Stimulated activated CD4-positive, alpha-beta T cell treated with anti-CD3 and anti-CD28 coated beads, Interleukin-1b, Interleukin-23, amount 100 ng/mL, for 48 hours (primary cell): ENCODE results near the gene C12orf60.
A peak's percentile ranks its signal among the peaks of the same experiment; 100 is the strongest.
"Not testable (repeated sequence)": the region's sequence is repeated elsewhere in the genome, so short reads cannot be mapped to it uniquely, and the experiment has no call there.

Experiments used
- DNase-seq: peaks from one replicate; pipeline ENCODE4 v3.0.0-alpha.2; 2020

C12orf60 gene

GRCh38 chr12:14803011-14803829 is at the start of gene C12orf60, which contains the start of gene WBP11:
TSS of gene C12orf60 (plus strand) at chr12:14803670. CDS start at chr12:14822936, 19,266 bp downstream.
TSS of gene WBP11 (minus strand) at chr12:14803478. CDS start at chr12:14801383, 2,095 bp downstream.
- peak; percentile 91 for DNase-seq

DNA sequence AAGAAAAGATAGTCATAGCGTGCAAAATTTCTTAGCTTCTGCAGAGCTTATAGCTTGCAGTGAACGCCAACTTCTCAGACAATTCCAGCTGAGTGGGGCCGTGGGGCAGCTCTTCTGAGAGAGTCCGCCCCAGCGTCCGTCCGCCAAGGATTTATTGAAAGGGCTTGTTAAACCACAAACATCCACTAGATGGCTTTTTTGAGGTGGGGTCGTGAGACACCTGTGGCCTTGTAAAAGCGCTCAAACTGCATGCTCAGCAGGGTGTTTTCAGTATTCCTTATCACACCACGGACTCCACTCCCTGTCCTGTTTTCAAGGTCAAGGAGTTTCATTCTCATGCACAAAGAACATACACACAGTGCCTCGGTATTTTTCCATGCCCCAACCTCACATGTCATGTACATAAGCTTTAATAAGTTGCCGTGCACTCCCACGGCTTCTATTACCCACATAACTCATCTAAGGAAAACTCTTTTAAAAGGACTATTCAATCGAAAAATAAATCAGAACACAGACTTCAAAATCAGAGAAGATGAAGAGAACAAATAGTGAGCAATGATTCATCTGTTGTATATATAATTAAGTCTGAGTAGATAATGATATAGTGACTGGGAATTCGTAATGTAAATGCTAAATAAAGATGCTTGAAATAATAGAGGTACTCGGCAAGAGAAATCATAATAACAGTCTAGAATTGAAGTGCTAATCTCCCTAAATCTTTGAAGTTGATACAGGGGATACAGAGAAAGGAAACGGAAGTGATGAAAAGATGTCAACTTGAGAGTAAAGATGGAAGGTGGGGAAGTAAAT is 46.9 kb upstream of the C12orf60 start:
- no peak for DNase-seq

- not testable (repeated sequence) for DNase-seq
Measured at GRCh38 chr12:14759711-14760280, 43.7 kb upstream of the C12orf60 start.

DNA sequence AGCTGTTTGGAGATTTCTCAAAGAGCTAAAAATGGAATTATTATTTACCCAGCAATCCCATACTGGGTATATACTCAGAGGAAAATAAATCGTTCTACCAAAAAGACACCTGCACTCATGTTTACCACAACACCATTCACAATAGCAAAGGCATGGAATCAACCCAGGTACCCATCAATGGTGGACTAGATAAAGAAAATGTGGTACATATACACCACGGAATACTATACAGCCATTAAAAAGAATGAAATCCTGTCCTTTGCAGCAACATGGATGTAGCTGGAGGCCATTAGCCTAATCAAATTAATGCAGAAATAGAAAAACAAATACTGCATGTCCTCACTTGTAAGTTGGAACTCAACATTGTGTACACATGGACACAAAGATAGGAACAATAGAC is 38.1 kb upstream of the C12orf60 start:
- no peak for DNase-seq

DNA sequence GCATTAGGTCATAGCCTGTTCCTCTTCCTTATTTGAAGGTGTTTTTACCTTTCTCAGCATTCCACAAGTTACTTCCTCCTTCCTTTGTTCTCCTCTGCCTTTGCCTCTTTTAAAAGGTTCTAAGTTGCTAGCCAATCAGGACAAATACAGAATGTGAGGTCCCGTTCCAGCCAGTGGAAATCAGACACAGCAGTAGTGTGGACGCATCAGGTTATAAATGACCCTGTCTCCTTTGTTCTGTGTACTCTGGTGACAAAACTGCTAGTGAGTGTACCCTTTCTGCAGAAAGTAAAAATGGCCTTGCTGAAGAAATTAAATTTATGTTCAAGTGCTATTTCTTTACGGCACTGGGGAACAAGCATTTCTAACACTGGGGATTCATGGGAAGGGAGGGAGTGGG is 37.5 kb upstream of the C12orf60 start:
- DNase-seq = not testable (repeated sequence)

DNA sequence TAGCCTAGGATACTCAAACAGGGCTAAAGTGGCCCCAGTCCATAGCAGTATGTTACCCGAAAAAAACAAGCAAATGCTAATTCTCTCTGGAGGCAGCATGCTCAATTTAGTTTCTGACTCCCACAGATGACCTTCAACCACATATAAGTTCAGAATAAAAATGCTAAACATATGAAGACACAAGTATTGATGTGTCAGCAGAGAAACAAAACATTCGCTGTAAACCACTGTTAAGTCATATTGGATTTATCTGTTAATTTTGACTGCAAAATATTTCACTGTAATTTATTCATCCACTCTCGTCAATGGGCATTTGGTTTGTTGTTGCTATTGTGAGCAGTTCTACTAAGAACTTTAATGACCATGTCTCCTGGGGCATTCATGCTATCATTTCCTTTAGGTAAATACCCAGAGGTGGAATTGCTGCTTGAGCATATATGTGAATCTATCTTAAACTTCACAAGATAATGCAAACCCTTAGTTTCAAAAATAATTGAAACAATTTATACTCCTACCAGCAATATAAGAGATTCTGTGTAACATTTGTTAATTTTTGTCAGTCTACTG is 36.7 kb upstream of the C12orf60 start:
- DNase-seq = no peak

GRCh38 chr12:14767617-14768016 is 35.9 kb upstream of the C12orf60 start:
- no peak for DNase-seq

- DNase-seq = peak; percentile 66
Measured at GRCh38 chr12:14768823-14769405, 34.6 kb upstream of the C12orf60 start.

- DNase-seq = no peak
Measured at GRCh38 chr12:14769466-14769968, 34.0 kb upstream of the C12orf60 start.

DNA sequence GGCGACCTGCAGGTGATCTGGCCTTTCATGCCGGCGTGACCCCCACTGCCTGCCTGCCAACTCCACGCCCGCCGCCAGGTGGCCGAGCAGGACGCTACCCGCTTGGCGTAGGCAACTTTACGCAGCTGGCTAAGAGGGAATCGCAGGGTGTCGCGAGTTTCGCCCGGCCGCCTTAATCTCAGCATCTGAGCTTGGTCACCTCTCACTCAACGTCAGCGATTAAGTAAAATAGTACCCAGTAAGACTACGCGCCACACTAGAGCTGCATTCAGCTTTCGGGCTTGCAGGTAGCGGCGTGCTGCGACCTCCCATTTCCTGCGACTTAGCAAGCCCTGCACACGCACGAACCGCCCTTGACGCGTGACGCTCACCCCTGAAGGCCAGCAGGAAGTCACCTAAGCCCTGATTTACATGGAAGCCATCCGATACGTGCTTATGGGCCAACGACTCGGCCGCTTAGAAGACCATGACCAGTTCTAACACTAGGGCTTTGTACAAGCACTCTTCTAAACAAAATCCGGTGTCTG is 33.4 kb upstream of the C12orf60 start:
- peak; percentile 92 for DNase-seq

GRCh38 chr12:14770496-14771461 is 32.7 kb upstream of the C12orf60 start:
- peak; percentile 95 for DNase-seq

DNA sequence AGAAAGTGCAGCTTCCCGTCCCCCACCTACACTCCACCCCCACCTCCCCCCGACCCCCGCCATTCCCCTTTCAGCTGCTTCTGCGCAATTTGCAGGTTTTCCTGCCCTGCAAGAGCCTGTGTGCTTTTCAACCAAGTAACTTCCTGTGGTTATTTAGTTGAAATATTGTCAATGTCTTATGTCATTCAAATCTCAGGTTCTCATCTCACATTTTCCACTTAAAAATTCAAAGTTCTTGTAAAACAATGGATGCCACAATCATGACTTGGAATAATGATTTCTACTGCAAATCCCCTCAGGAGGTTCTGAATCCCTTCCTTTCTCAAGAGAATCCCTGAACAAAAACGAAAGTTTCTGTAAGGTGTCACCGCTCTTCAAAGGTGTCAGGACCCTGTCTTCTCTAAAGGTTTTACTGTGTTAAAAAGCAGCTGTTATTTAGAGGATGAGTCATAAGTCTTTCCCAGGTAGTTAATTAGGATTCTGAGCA is 31.8 kb upstream of the C12orf60 start:
- DNase-seq = peak; percentile 12

DNA sequence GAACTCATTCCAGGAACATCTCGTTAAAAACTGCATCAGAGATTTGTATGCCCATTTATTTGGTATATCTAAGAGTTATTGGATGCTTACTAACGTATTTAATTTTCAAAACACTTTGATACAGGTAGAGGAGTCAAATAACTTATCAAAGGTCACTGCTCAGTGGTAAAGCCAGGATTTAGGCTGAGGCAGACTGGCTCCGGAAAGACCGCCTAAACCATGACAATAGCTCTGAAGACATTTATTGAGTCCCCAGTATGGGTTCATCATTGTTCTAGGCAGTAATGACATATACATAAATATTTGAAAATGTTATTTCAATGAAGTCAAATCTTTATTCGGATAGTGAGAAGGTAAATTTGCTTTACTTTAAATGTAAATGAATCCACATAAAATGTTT is 30.5 kb upstream of the C12orf60 start:
- no peak for DNase-seq

DNA sequence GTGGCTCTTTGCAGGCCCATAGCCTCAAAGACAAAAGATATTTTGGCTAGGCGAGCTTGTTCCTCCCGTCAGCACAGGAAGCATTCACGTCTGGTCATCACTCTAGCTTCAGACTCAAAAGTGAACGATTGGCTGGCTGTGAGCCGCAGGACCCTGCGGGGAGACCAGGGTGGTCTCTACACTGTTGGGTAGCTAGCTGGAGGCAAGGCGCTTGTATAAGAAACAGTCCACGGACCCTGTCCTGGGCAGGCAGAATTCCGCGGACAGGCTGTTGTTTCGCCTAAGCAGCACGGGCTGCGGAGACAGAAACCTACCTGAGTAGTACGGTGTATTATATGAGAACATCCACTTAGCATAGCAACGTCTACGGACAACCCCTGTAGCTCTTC is 29.8 kb upstream of the C12orf60 start:
- no peak for DNase-seq

DNA sequence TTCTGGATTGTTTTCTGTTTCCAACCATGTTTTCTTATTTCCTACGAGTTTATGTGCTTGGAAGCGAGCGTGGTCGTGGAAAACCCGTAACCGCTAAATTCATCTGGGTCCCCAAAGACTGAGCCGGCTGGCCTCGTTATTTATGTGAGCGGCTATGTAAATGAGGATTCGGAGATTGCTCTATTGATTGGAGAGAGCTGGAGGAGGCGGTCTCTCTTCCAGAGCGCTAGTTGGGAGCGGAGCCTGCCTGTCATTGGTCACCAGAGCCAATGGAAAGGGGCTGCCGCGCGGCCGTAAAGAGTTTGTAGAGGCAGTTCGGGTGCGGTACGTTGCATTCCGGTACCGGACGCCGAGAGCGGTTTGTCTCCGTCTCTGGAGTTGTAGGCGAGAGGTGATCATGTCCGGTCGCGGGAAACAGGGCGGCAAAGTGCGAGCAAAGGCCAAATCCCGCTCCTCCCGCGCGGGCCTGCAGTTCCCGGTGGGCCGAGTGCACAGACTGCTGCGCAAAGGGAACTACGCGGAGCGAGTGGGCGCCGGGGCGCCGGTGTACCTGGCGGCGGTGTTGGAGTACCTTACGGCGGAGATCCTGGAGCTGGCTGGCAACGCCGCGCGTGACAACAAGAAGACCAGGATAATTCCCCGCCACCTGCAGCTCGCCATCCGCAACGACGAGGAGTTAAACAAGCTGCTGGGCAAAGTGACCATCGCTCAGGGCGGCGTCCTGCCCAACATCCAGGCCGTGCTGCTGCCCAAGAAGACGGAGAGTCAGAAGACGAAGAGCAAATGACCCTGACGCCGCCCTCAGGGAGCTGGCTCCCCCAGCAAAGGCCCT is 29.2 kb upstream of the C12orf60 start:
- peak; percentile 93 for DNase-seq

GRCh38 chr12:14774906-14775635 is 28.4 kb upstream of the C12orf60 start:
- DNase-seq = peak; percentile 23

- DNase-seq = no peak
Measured at GRCh38 chr12:14775636-14775980, 27.9 kb upstream of the C12orf60 start.

- no peak for DNase-seq
Measured at GRCh38 chr12:14776236-14776961, 27.1 kb upstream of the C12orf60 start.

DNA sequence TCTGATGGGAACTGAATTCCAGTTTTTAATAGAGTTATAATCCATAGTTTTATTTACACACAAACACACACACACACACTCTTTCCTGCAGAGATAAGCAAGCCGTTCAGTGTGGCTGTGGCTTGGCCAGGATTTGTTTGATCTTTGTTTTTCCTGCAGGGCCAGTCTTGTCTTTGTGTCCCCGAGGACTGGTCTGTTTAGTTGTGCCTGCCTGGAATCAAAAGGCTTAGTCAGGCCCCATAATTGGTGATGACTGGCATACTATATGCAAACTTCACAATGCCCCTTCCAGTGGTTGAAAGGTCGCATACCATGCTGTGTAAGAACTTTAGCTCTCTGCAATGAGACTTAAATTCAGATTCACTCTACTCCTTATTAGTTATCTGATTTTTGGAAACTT is 26.2 kb upstream of the C12orf60 start:
- DNase-seq = no peak
